ENCODE data around the gene NSG2.
A peak's percentile ranks its signal among the peaks of the same experiment; 100 is the strongest.

NSG2 gene

DNA sequence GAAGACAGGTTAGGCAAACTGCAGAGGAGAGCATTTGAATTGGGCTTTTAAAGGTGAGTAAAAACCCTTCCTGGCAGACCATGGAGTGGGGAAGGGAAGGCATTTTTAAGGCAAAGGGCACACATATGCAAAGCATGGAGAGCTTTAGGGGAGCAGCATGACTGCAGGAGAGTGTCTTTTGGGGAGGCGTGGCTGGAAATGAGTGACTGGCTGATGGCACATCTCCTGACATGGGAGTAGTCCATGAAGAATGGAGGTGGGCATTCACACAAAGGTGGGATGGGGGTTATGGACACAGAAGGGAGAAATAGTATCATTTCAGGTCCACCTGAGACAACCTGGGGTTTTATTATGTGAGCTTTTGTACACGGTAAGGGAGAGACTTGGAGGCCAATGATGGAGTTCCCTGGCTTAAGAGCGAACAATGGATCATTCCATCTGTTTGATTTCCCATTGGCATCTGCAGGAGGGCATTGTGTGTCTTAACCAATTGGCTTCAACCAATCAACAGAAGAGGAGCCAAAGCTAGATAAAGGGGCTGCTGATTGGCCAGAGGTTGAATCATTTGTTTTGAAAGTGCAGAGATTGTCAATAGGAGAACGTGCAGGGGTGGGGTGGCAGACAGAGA is 2.1 kb downstream of the NSG2 start:
- no peak overlapping the region for H3K27ac ChIP-seq
- no peak for TF ChIP-seq ZFX (IDR thresholded peaks at IDR 0.05; ENCODE audit: borderline replicate concordance)
- TF ChIP-seq, protein P1, sequence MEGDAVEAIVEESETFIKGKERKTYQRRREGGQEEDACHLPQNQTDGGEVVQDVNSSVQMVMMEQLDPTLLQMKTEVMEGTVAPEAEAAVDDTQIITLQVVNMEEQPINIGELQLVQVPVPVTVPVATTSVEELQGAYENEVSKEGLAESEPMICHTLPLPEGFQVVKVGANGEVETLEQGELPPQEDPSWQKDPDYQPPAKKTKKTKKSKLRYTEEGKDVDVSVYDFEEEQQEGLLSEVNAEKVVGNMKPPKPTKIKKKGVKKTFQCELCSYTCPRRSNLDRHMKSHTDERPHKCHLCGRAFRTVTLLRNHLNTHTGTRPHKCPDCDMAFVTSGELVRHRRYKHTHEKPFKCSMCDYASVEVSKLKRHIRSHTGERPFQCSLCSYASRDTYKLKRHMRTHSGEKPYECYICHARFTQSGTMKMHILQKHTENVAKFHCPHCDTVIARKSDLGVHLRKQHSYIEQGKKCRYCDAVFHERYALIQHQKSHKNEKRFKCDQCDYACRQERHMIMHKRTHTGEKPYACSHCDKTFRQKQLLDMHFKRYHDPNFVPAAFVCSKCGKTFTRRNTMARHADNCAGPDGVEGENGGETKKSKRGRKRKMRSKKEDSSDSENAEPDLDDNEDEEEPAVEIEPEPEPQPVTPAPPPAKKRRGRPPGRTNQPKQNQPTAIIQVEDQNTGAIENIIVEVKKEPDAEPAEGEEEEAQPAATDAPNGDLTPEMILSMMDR (IDR thresholded peaks at IDR 0.05) = no peak

DNA sequence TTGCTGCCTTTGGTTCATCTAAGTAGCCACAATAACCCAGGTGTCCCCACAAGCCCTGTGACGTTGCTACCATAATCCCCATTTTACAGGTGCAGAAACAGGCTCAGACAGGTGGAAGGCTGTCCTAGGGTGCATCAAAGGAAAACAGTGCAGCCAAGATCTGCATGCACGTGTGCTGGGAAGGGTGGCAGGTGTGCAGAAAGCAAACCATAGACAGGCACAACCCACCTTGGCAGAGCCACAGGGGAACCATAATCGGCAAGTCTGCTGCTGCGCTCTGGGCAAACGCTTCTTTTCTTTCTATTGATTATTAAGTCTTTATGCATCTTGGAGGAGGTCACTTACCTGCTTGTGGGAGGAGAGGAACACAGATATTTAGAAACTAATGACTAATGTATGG is 7.1 kb downstream of the NSG2 start:
- H3K27ac ChIP-seq = no peak overlapping the region
- no peak for TF ChIP-seq ZFX (IDR thresholded peaks at IDR 0.05; ENCODE audit: borderline replicate concordance)

DNA sequence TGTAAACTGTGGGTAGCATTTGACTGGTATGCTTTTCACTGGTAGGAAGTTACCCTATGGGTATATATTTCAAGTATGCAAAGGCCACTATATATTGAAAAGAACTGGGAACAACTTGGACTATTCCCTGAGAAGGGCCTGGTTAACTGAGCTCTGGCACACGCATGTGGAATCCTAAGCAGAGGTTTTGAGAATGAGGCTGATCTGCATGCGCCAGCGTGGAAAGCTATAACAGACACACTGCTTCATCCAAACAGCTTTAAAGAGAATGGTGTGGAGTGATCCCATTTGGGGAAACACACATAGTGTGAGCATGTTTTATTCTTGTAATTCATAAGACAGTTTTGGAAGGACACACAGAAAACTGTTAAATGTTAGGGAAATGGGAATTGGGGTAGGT is 8.4 kb downstream of the NSG2 start:
- no peak for TF ChIP-seq ZFX (IDR thresholded peaks at IDR 0.05; ENCODE audit: borderline replicate concordance)
- TF ChIP-seq, protein P1 (IDR thresholded peaks at IDR 0.05) = no peak
- no peak overlapping the region for H3K27ac ChIP-seq

DNA sequence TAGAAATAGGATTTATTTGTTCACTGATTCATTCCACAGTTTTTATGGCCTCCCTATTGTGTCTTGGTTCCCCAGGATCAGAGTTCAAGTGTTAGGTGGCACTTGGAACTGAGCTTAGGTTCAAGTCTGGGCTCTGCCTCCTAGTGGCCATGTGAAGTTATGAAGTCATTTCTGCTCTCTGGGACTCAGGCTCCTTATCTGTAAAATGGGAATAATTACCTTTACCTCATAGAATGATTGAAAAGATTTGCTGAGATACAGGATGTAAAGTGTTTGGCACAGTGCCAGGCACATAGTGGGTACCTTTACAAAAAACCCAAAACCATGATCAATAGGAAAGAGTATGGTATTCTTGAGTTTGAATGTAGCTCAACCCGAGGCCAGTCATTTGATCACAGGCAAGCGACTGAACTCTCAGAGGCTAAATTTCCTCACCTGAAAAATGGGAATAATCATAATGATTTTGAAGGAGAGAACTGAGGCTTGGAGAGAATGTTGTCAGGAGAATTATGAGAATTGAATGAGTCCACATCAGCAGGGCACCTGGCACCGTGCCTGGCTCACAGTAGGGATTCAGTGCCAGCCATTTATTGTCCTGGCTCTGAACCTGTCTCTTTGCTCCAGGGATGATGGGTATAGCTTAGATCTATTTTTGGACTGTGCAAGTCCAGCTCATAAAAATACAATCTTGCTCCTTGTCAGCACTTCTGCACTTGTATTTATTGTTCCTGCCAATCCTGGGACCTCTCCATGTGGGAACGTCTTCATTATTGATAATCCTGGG is 10.8 kb downstream of the NSG2 start:
- TF ChIP-seq, protein P1 (IDR thresholded peaks at IDR 0.05) = 0 out of 2 replicates have a peak, but pooled peaks have one; percentile 25
- TF ChIP-seq ZFX (IDR thresholded peaks at IDR 0.05; ENCODE audit: borderline replicate concordance) = no peak
- H3K27ac ChIP-seq = no peak overlapping the region

DNA sequence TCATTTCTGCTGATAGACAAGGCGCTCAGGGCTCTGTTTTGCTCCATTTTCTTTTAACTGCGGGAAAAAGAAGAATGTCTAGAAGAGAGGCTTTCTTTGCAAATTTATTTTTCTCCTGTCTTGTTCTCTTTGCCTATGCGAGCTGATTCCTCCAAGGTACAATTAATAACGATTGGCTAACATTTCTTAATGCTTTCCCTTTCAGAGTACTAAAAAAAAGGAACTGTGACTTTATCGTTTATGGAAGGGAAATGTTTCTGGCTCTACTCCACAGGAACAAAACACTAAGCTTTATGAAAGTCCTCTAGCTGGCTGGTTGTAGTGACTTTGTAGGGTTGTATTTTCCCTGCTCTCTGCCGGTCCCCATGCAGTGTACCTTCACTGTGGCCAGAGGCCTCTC is 11.7 kb downstream of the NSG2 start:
- no peak overlapping the region for H3K27ac ChIP-seq
- no peak for TF ChIP-seq ZFX (IDR thresholded peaks at IDR 0.05; ENCODE audit: borderline replicate concordance)
- TF ChIP-seq, protein P1 (IDR thresholded peaks at IDR 0.05) = no peak

DNA sequence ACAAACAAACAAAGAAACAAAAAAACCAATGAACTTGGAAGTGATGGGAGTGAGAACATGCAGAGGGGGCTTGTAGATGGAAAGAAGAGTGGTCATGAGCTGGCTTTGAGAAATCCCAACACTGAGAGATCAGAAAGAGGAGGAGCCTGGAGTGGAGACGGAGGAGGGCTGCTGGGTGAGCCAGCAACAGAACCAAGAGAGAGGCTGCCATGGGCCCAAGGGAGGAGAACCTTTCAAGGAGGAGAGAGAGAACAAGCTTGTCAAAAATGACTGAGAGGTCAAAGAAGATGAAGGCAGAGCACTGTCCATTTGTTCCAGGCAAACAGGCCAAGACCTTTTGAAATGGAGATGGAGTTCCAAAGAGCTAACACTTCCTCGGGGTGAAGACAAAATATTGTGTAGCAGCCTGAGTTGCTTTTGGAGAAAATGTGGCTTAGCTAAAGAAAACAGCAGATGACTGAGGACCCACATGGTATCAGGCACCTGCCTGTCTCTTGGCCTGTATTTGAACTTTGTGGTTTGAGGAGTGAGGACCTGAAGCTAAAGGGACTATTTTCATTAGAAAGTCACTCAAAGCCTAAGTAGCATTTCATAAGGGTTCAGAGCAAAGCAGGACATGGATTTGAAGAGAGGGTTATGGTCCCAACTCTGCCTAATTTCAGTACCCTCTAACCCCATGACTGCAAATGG is 13.1 kb downstream of the NSG2 start:
- H3K27ac ChIP-seq = no peak overlapping the region
- no peak for TF ChIP-seq ZFX (IDR thresholded peaks at IDR 0.05; ENCODE audit: borderline replicate concordance)

DNA sequence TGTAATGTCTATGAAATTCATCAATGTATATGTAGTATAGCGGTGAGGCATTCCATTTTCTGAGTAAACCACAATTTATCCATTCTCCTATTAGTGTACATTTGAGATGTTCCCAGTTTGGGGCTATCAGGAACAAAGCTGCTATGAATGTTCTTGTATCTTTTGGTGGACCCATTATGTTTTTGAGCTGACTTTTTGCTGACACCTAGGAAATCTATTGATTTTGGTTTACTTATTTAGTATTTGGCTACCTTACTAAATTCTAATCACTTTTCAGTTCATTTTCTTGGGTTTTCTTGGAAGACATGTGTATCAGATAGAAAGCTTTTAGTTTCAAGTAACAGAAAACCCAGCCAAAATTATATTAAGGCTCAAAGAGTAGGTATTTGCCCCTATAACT is 13.7 kb downstream of the NSG2 start:
- no peak overlapping the region for H3K27ac ChIP-seq
- TF ChIP-seq, protein P1 (IDR thresholded peaks at IDR 0.05) = no peak
- no peak for TF ChIP-seq ZFX (IDR thresholded peaks at IDR 0.05; ENCODE audit: borderline replicate concordance)
